Uterus (tissue), 2 donors: Measurements from ENCODE around the gene ZBTB20.

Experiments used
- POLR2A ChIP-seq, 2 donors: fragments of 450-650 bp; IDR thresholded peaks; one replicate each; pipeline ENCODE4 v1.6.1; 2016; ENCODE audit warnings: antibody characterized with exemption in 2 of 2, mild to moderate bottlenecking in 1 of 2, moderate library complexity in 1 of 2
- TF ChIP-seq, protein P1 (sequence below), 4 experiments: fragments of 200-600 bp in 2 of 4; fragments of 450-650 bp in 2 of 4; sonication (generic) in 2 of 4; IDR thresholded peaks; one replicate each; pipeline ENCODE4 v1.5.1; 2016 to 2019; ENCODE audit warnings: antibody characterized with exemption in 4 of 4, mild to moderate bottlenecking in 2 of 4, moderate library complexity in 1 of 4

DNA sequence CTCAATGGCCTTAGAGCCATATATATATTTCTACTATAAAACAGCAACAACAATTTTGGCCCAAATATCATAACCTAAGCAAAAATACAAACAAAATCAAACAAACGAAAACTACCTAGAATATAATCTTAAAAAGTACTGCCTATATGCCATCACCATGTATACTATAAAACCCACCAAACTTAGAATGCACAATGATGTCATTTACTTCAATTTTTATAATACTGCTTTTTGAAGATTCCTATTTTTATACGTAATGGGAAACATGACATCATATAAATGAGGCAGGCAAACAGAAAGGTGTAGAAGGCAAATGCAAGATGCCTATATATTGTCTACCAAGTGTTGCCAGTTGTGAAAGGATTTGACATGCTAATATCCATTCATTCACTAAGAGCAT, 550.9 kb downstream of the ZBTB20 start:
- TF ChIP-seq POLR2A (IDR thresholded peaks at IDR 0.05): no peak
- TF ChIP-seq, protein P1, sequence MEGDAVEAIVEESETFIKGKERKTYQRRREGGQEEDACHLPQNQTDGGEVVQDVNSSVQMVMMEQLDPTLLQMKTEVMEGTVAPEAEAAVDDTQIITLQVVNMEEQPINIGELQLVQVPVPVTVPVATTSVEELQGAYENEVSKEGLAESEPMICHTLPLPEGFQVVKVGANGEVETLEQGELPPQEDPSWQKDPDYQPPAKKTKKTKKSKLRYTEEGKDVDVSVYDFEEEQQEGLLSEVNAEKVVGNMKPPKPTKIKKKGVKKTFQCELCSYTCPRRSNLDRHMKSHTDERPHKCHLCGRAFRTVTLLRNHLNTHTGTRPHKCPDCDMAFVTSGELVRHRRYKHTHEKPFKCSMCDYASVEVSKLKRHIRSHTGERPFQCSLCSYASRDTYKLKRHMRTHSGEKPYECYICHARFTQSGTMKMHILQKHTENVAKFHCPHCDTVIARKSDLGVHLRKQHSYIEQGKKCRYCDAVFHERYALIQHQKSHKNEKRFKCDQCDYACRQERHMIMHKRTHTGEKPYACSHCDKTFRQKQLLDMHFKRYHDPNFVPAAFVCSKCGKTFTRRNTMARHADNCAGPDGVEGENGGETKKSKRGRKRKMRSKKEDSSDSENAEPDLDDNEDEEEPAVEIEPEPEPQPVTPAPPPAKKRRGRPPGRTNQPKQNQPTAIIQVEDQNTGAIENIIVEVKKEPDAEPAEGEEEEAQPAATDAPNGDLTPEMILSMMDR (IDR thresholded peaks at IDR 0.05): no peak
